Glomerular visceral epithelial cell (primary cell): ENCODE results near the gene MPO.
A peak's percentile ranks its signal among the peaks of the same experiment; 100 is the strongest.

ENCODE experiments used
- DNase-seq: peaks from one replicate; pipeline ENCODE4 v3.0.0-alpha.2; 2016; ENCODE audit errors: extremely low spot score

Gene MPO

DNA sequence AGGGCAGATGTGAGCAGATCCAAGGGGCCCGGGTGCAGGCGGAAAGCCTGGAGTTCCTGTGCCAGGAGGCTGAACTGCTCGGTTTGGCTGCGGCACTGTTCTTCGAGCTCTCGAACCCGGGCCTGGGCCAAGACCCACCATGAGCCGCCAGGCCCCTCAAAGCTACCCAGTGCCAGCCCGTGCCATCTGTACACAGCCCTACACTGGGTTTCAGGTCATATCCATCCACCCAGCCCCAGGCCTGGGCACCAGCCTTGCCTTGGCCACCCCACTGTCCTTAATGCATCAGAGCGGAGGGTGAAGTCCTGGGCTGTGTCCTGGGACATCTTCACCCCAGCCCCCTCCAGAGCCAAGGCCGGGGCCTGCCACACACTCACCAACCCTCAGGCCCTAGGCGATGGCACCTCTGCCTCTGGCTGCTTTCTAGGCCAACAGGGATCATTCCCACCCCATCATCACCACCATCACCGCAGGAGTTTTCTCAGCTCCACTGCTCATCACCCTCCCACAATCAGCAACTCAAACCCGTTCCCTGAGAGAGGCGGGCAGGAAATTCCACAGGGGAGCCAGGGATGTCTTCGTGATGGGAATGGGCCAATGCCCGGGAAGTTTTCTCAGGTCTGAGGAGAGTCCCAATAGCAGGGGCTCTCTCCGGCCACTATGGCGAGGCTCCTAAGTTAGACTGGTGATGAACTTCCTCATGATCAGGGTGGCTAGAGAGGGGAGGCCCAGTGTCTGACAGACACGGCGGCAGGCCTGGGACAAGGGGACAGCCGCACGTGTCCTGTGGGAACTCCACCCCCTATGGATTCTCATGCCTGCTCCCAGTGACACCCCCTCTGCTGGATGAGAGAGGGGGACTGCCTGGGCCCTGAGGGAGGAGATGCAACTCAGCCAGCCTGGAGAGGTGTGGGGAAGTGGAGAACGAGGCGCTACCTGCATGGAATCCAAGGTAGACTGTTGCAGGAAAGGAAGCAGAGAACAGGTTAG is 38.7 kb upstream of the MPO start:
- DNase-seq, result no peak

- DNase-seq, result no peak
These were observed 38.0 kb upstream of the MPO start for GRCh38 chr17:58318627-58319172.

GRCh38 chr17:58318065-58318481 is 37.3 kb upstream of the MPO start:
- no peak for DNase-seq

- DNase-seq, result peak; percentile 92
These were observed 36.8 kb upstream of the MPO start for GRCh38 chr17:58317421-58318064.

DNA sequence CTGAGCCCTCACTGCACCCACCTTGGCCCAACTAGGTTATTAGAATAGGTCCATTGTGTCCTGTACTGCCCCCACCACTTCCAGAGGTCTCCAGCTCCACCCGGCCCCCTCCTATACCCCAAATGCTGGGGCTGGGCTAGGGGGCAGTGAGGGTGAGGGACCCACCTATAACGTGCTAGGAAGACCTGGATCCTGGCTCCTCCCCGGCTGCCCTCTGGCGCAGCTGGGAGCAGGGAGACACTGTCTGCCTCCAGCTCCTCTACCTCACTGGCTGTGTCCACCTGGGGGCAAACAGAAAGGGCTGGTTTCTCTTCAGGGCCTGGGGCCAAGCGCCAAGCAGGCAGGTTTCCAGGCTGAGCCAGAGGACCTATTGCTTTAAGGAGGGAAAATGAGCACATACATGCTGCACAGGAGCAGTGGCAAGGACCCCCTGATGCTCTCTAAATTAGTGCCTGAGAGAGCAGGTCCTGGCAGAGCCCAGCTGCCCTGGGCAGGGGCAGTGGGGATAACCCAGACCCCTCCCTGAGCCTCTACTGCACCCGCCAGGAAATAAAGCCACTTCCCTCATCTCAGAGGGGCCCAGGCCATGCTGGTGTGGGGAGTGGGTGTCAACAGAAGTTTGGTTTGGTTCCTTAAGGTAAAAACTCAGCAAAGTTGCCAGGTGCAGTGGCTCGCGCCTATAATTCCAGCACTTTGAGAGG is 35.7 kb upstream of the MPO start:
- DNase-seq, result no peak

GRCh38 chr17:58315750-58316149 is 35.0 kb upstream of the MPO start:
- DNase-seq, result no peak

GRCh38 chr17:58315281-58315711 is 34.6 kb upstream of the MPO start:
- DNase-seq, result no peak

DNA sequence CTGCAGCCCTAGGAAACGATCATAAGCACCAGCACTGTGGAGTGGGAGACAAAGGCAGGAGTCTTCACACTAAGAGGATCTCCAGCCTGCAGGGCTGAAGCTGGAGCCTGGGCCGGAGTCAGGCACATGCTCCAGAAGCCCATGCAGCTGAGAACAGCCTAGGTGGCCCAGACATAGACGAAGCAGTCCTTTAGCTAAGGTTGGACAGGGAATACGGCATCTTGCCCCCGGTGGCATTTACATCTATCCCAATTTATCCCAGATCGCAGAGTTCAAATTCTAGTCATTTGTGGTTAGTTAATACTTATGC is 33.9 kb upstream of the MPO start:
- no peak for DNase-seq

DNA sequence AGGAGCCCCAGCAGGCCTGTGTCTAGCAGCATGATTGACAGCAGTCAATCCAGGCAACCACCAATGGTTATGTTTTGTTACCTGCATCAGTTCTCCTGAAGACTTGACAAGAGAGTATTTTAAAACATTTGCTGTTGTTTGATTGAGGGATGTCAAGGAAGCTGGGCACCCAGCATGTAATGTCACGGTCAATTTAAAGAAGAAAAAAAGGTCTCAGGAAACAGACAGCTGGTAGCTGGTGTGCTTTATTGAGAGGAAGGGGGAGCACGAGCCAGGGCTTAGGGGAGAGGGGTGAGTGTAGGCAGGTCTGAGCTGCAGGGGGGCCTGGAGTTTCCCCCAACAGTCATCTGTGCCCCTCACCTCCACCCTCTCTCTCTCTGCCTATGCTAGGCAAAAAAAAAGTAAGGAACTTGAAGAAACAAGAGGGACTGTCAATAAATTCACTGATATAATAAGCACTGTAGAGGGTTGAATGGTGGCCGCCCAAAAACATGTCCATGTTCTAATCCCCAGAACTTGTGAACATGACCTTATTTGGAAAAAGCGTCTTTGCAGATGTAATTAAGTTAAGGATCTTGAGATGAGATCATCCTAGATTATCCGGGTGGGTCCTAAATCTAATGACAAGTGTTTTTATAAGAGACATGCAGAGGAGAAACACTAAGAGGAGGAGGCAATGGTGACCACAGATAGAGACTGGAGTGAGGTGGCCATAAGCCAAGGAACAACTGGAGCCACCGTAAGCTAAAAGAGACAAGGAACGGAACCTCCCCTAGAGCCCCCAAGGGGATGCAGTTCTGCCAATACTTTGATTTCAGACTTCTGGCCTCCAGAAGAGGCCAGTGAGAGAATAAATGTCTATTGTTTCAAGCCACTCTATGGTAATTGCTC is 33.3 kb upstream of the MPO start:
- DNase-seq, result no peak

DNA sequence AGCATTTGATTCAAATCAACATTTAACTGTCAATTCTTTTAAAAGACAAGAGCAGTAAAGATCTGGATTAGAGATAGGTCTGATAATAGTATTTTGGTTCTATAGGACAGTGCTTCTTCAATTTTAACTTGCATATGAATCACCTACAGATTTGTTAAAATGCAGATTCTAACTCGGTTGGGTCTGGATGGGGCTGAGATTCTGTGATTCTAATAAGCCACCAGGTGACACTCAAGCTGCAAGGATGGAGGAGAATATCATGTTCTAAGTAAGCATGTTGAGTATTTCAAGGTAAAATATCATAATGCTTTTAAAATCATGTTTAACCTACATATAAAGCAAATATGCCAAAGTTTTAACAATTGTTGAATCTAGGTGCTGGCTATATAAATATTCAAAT is 32.1 kb upstream of the MPO start:
- DNase-seq, result no peak

DNA sequence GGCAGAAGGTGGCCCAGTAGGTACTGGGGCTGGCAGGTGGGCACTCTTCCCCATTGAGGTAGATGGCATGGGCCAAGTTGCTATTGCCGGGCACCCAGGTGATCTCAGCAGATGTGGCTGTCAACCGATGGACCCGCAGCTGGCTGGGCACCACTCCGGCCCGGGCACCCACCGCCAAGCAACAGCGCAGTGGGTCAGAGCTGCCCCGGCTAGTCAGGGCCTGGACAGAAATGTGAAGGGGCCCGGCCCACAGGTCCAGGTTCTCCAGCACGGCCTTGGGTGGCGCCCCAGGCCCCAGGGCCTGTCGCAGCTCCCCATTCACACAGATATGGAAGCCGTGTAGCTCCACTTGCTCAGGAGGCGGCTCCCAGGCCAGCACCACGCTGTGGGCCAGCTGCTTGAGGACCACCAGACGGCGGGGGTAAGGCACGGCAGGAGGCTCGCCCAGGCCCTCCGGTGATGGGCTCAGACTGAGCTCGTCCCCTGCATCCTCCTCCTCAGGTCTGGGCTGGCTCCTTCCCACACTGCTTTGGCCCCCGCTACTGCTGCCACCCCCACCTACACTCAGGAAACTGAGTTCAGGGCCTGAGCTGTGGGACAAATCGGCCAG is 31.4 kb upstream of the MPO start:
- no peak for DNase-seq

DNA sequence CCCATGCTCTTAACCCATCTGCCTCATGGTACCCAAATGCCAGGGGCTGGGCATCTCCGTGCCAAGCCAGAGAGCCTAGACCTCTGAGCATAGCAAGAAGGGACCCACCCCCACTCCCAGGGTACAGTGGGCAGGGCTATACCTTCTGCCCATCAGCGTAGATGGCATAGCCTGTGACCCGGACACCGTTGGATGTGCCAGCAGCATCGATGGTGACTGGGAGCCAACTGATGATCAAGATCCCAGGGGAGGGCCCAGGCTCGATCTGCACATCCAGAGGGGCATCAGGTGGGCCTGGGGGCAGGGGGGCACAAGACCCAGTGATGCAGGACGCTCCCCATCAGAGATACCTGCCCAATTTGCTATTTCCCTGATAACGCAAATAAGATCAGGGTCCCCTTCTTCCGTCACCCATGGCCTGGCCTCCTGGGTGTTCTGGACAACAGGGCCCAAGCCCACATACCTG is 30.7 kb upstream of the MPO start:
- no peak for DNase-seq

- no peak for DNase-seq
These were observed 30.0 kb upstream of the MPO start for GRCh38 chr17:58310511-58311428.

- no peak for DNase-seq
These were observed 29.2 kb upstream of the MPO start for GRCh38 chr17:58309918-58310259.

DNA sequence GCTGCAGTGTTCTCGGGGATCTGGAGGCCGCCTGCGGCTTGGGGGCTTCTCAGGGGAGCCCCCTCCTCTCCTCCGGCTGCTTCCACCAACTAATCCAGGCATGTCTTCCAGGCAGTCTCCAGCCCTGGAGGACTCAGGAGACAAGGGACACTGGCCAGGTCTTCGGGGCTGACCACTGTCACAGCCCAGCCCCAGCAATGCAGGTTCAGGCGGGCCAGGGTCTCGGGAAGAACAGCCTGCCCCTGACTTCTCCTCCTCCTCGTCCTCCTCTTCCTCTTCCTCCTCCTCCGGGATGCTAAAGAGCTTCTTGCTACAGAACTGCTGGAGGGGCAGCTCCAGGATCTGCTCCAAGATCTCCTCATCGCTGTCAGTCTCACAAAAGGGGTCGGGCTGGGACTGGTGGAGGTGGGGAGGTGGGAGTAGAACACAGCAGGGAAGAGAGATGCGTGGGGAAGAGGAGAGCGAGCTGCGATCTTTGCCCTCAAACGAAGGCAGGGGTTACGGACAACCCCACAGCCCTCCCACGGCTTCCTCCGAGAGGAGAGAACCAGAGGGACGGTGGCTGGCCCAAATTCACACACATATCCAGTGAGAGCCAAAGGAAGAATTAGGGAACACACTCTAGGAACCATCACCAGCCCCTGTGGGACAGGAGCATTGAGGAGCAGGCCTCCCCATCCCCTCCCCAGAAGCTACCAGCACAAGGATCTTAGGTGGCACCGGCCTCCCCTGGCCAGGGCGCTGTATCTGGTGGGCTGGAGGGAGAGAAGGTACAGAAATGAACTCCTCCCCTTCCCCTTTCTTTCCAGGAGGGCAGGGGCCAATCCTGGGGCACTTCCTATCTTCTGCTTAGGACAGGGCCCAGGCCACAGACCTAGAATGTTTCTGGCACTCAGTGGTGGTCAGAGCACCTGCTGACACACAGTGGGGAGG is 28.5 kb upstream of the MPO start:
- no peak for DNase-seq

- no peak for DNase-seq
These were observed 27.6 kb upstream of the MPO start for GRCh38 chr17:58308173-58308984.

- no peak for DNase-seq
These were observed 26.9 kb upstream of the MPO start for GRCh38 chr17:58307468-58308172.
